NB4 (cell line): Measurements from ENCODE around the gene ACSL5.
A peak's percentile ranks its signal among the peaks of the same experiment; 100 is the strongest.

ENCODE experiments used
- DNase-seq: peaks from one replicate; pipeline ENCODE4 v3.0.0; 2010; ENCODE audit warnings: low read depth
- H3K4me3 ChIP-seq: one replicate; pipeline ENCODE4 v1.5.1; 2011; ENCODE audit warnings: mild to moderate bottlenecking, low read depth, low read length, moderate library complexity
- MAX ChIP-seq: IDR thresholded peaks from 2 replicates; pipeline ENCODE4 v1.6.1; 2011; ENCODE audit warnings: low read depth, low read length
- MYC ChIP-seq: IDR thresholded peaks from 2 replicates; pipeline ENCODE4 v1.6.1; 2011; ENCODE audit warnings: low read depth, low read length
- POLR2A ChIP-seq: IDR thresholded peaks from 2 replicates; pipeline ENCODE4 v1.6.1; 2011; ENCODE audit warnings: mild to moderate bottlenecking; ENCODE audit not compliant: insufficient read length; ENCODE audit errors: extremely low read depth
- TF ChIP-seq, protein P1 (sequence below): IDR thresholded peaks from one replicate; pipeline ENCODE4 v1.5.1; 2012; ENCODE audit warnings: low read depth, low read length

ACSL5 gene

DNA sequence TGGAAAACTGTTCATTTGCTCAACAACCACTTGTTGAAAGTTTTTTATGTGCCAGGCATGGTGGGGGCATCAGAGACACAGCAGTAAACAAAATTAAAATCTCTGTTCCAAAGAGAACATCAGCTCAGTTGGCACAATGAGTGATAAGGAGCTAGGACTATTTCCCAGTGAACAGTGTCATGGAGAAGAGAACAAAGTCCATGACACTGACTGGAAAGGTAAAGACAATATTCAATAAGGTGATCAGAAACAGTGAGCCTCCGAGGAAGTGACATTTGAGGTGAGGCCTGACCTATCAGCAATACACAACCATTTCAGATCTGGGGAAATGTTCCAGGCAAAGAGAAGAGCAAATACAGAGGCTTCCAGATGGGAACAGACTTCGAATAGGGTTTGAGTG, 14.6 kb downstream of the ACSL5 start:
- no peak overlapping the region for H3K4me3 ChIP-seq
- no peak for DNase-seq
- TF ChIP-seq MYC (no peak), POLR2A (no peak), MAX (no peak)
- TF ChIP-seq, protein P1, sequence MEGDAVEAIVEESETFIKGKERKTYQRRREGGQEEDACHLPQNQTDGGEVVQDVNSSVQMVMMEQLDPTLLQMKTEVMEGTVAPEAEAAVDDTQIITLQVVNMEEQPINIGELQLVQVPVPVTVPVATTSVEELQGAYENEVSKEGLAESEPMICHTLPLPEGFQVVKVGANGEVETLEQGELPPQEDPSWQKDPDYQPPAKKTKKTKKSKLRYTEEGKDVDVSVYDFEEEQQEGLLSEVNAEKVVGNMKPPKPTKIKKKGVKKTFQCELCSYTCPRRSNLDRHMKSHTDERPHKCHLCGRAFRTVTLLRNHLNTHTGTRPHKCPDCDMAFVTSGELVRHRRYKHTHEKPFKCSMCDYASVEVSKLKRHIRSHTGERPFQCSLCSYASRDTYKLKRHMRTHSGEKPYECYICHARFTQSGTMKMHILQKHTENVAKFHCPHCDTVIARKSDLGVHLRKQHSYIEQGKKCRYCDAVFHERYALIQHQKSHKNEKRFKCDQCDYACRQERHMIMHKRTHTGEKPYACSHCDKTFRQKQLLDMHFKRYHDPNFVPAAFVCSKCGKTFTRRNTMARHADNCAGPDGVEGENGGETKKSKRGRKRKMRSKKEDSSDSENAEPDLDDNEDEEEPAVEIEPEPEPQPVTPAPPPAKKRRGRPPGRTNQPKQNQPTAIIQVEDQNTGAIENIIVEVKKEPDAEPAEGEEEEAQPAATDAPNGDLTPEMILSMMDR, result no peak

DNA sequence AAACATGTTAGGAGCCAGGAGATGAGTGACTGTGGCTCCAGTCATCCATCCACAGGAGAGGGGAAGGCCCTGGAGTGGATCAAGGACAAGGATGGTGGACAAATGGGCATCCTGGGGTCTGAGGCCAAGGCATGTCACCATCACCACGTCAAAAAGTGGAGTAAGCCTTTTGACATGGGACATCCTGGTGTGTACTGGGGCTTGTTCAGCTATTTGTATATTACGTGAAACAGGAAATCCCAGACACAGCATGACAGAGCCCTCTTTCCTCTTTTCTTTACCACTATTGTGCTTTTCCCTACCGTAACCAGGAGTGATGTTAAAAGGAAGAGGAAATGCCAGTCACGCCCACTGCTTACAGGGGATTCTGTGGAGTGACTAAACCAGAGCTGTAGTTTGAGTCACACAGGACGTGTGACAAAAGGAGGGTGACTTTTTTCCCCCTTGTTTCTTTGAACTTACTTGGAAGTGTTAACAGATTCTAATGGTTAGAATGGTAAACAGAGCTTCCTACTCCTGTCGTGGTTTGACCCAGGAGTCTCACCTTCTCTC, 15.4 kb downstream of the ACSL5 start:
- DNase-seq, result peak; percentile 72
- TF ChIP-seq MAX (no peak), POLR2A (no peak), MYC (no peak)
- TF ChIP-seq, protein P1, result no peak
- no peak overlapping the region for H3K4me3 ChIP-seq

DNA sequence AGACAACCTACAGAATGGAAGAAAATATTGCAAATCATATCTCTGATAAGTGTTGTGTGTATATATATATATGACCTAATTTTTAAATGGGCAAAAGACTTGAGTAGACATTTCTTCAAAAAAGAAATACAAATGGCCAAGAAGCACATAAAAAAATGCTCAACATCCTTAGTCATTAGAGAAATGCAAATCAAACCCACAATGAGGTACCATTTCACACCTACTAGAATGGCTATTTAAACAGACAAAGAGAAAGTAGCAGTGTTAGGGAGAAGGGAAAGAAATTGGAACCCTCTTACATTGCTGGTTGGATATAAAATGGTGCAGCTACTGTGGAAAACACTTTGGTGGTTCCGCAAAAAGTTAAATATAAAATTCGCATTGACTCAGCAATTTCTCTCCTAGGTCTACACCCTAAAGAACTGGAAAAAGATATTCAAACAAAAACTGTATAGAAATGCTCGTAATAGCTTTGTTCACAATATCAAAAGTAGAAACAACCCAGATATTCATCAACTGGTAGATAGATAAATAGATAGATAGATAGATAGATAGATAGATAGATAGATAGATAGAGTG, 16.3 kb downstream of the ACSL5 start:
- DNase-seq, result no peak
- TF ChIP-seq POLR2A, result no peak
- TF ChIP-seq, protein P1, result no peak
- no peak for TF ChIP-seq MYC
- TF ChIP-seq MAX, result no peak
- H3K4me3 ChIP-seq, result no peak overlapping the region

- DNase-seq, result no peak
- H3K4me3 ChIP-seq, result no peak overlapping the region
- TF ChIP-seq MYC, result no peak
- TF ChIP-seq POLR2A, result no peak
- no peak for TF ChIP-seq MAX
- TF ChIP-seq, protein P1, result no peak
These were observed 19.4 kb downstream of the ACSL5 start for GRCh38 chr10:112393341-112393740.

GRCh38 chr10:112393827-112394226, 19.9 kb downstream of the ACSL5 start:
- DNase-seq, result no peak
- H3K4me3 ChIP-seq, result no peak overlapping the region
- no peak for TF ChIP-seq MAX
- TF ChIP-seq, protein P1, result no peak
- no peak for TF ChIP-seq POLR2A
- TF ChIP-seq MYC, result no peak

DNA sequence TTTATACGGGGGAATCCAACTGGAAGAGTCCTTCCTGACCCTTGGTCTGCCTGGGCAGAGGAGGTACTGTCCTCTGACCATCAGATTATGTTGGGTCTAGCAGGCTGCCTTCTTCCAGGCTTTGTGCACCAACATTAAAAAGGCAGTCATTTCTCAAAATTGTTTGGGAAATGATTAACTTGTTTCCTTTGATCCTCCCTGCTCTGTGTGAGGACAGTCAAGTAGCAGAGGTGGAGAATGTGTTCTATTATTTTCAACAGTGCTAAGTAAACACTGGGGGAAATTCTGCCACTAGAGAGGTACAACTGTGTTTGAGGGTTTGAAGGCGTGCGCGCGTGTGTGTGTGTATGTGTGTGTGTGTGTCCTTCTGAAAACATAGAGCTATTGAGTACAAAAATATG, 20.6 kb downstream of the ACSL5 start:
- H3K4me3 ChIP-seq, result no peak overlapping the region
- TF ChIP-seq MAX (no peak), POLR2A (no peak), MYC (no peak)
- TF ChIP-seq, protein P1, result no peak
- no peak for DNase-seq
